HepG2 (cell line): ENCODE results near the gene FLAD1. TPM values are rescaled to one million over a fixed set of nuclear protein-coding genes. Genes with fewer than 3 reads are reported as not detected.

ENCODE experiments used
- JDP2 ChIP-seq: sonication (generic); formaldehyde crosslinking; IDR thresholded peaks from 2 replicates; pipeline ENCODE4 v1.8.1; 2022; ENCODE audit warnings: missing genetic modification reagents, borderline replicate concordance
- MED1 ChIP-seq: sonication (generic); formaldehyde crosslinking; IDR thresholded peaks from 2 replicates; pipeline ENCODE4 v1.4.0; 2020; ENCODE audit warnings: missing genetic modification reagents
- NR2F2 ChIP-seq: IDR thresholded peaks from 2 replicates; pipeline ENCODE4 v1.6.1; 2012; ENCODE audit warnings: low read depth, inconsistent platforms, borderline replicate concordance
- PAF1 ChIP-seq: IDR thresholded peaks from 2 replicates; pipeline ENCODE4 v1.6.1; 2016; ENCODE audit warnings: missing genetic modification reagents, missing compliant biosample characterization
- STAT5B ChIP-seq: sonication (generic); formaldehyde crosslinking; IDR thresholded peaks from 2 replicates; pipeline ENCODE4 v1.4.0; 2020; ENCODE audit warnings: missing genetic modification reagents
- SUZ12 ChIP-seq: fragments of 150-350 bp; IDR thresholded peaks from 2 replicates; pipeline ENCODE4 v1.6.1; 2014; ENCODE audit warnings: low read depth, low read length
- ZFY ChIP-seq: sonication (generic); formaldehyde crosslinking; IDR thresholded peaks from 2 replicates; pipeline ENCODE4 v1.4.0; 2020; ENCODE audit warnings: missing genetic modification reagents
- ZNF143 ChIP-seq: sonication (generic); formaldehyde crosslinking; IDR thresholded peaks from 2 replicates; pipeline ENCODE4 v1.4.0; 2020; ENCODE audit warnings: missing genetic modification reagents
- ZNF530 ChIP-seq: sonication (generic); formaldehyde crosslinking; IDR thresholded peaks from 2 replicates; pipeline ENCODE4 v1.5.0; 2020; ENCODE audit warnings: low read depth, mild to moderate bottlenecking, missing genetic modification reagents
- ZNF567 ChIP-seq: sonication (generic); formaldehyde crosslinking; IDR thresholded peaks from 2 replicates; pipeline ENCODE4 v1.8.1; 2023; ENCODE audit warnings: mild to moderate bottlenecking, missing genetic modification reagents, borderline replicate concordance
- ZNF672 ChIP-seq: sonication (generic); formaldehyde crosslinking; IDR thresholded peaks from 2 replicates; pipeline ENCODE4 v1.8.1; 2022; ENCODE audit warnings: missing genetic modification reagents
- ZNF713 ChIP-seq: sonication (generic); formaldehyde crosslinking; IDR thresholded peaks from 2 replicates; pipeline ENCODE4 v1.4.0; 2020; ENCODE audit warnings: mild to moderate bottlenecking, missing genetic modification reagents
- ZNF775 ChIP-seq: sonication (generic); formaldehyde crosslinking; IDR thresholded peaks from 2 replicates; pipeline ENCODE4 v1.4.0; 2020; ENCODE audit warnings: missing genetic modification reagents, mild to moderate bottlenecking, moderate library complexity, borderline replicate concordance
- polyA plus RNA-seq, 8 experiments: library from polyadenylated mRNA; depleted of rRNA in 3 of 8; stranded (reverse) in 7 of 8; unstranded in 1 of 8; fragments of >200 nt; fragmentation: Illumina TruSeq in 4 of 8; extraction: Trizol in 4 of 8; gene quantifications; 2 replicates each; pipeline versions ENCODE4 v1.2.1 to v1.2.3, GENCODE V29; 2011 to 2016; ENCODE audit warnings: low read depth in 4 of 8, missing spikeins in 1 of 8, mixed read lengths in 1 of 8; ENCODE audit not compliant: insufficient read depth in 1 of 8
- total RNA-seq, 5 experiments: library from RNA; depleted of rRNA; stranded (reverse); fragments of >200 nt; fragmentation: Illumina TruSeq; extraction: Trizol; gene quantifications; 2 replicates each; pipeline ENCODE4 v1.2.3, GENCODE V29; 2016; ENCODE audit warnings: low read depth in 1 of 5
- TF ChIP-seq, protein P1 (sequence below): sonication (generic); formaldehyde crosslinking; IDR thresholded peaks from 2 replicates; pipeline ENCODE4 v1.9.0; 2021; ENCODE audit warnings: missing genetic modification reagents, borderline replicate concordance
- TF ChIP-seq, protein P2 (sequence below), 2 experiments: fragments of 450-650 bp in 1 of 2; sonication (generic) in 1 of 2; formaldehyde crosslinking; IDR thresholded peaks; 2 replicates each; pipeline versions ENCODE4 v1.5.0 to v1.8.0; 2020 to 2022; ENCODE audit warnings: mild to moderate bottlenecking in 1 of 2, missing genetic modification reagents in 1 of 2
- TF ChIP-seq, protein P3 (sequence below): sonication (generic); formaldehyde crosslinking; IDR thresholded peaks from 2 replicates; pipeline ENCODE4 v1.5.0; 2020; ENCODE audit warnings: mild to moderate bottlenecking, missing genetic modification reagents, borderline replicate concordance
- TF ChIP-seq, protein P4 (sequence below): sonication (generic); formaldehyde crosslinking; IDR thresholded peaks from 2 replicates; pipeline ENCODE4 v1.5.0; 2020; ENCODE audit warnings: missing genetic modification reagents

The FLAD1 gene
- total and polyA plus RNA-seq, 2 of the 13 experiments (the other 11 are each of a cell fraction or from before 2014, with no cell fraction given): 25.9 to 32.8 TPM

DNA sequence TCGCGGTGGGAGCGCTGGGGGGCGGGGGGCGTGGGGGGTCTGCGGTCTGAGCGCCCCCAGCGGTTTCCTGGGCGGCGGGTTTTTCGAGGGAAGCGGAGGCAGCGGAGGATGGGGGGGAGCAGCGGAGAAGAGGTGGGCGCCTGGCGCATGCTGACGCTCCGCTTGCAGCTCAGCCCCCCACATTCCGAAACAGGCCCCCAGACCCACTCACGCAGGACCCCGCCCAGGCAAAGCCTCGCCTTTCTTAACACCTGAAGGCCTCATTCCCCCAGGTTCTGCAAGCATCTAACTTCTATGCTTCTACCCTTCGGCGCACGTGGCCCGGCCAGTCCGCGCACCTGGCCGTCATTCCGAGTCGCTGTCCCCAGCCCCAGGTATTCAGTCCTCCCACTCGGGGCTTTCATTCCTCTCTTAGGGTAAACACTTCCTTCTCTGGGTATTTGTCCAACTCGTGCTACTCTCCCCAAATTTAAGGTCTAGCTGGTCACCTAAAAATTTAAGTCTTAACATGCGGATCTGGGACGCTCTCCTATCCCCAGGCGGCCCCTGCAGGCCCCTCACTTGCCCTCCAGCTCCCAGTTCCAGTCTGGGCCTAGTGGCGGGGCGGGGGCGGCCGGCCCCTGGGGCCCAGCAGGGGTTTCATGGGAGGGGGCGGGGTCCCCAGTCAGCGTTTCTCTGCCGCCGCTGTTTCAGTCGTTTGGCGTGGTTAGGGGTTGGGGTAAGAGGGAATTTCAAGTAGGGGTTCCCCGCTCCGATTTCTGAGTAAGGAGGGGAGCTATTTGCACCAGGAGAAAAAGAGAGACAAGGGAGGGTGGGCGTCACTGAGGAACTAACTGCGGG is 16.6 kb downstream of the FLAD1 start (continued):
- TF ChIP-seq, protein P1, sequence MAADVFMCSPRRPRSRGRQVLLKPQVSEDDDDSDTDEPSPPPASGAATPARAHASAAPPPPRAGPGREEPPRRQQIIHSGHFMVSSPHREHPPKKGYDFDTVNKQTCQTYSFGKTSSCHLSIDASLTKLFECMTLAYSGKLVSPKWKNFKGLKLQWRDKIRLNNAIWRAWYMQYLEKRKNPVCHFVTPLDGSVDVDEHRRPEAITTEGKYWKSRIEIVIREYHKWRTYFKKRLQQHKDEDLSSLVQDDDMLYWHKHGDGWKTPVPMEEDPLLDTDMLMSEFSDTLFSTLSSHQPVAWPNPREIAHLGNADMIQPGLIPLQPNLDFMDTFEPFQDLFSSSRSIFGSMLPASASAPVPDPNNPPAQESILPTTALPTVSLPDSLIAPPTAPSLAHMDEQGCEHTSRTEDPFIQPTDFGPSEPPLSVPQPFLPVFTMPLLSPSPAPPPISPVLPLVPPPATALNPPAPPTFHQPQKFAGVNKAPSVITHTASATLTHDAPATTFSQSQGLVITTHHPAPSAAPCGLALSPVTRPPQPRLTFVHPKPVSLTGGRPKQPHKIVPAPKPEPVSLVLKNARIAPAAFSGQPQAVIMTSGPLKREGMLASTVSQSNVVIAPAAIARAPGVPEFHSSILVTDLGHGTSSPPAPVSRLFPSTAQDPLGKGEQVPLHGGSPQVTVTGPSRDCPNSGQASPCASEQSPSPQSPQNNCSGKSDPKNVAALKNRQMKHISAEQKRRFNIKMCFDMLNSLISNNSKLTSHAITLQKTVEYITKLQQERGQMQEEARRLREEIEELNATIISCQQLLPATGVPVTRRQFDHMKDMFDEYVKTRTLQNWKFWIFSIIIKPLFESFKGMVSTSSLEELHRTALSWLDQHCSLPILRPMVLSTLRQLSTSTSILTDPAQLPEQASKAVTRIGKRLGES: no peak
- TF ChIP-seq MED1 (peak; percentile 20; the same call in 1 of the 2 replicates), JDP2 (CRISPR knock-in tag) (no peak), NR2F2 (no peak), ZNF775 (no peak), STAT5B (no peak), ZNF143 (CRISPR knock-in tag) (no peak), ZFY (CRISPR knock-in tag) (peak; percentile 64; the same call in 1 of the 2 replicates), ZNF567 (CRISPR knock-in tag) (no peak), ZNF713 (no peak), PAF1 (CRISPR knock-in tag) (no peak), SUZ12 (no peak), ZNF672 (CRISPR knock-in tag) (no peak), ZNF530 (CRISPR knock-in tag) (no peak)
- TF ChIP-seq, protein P2, sequence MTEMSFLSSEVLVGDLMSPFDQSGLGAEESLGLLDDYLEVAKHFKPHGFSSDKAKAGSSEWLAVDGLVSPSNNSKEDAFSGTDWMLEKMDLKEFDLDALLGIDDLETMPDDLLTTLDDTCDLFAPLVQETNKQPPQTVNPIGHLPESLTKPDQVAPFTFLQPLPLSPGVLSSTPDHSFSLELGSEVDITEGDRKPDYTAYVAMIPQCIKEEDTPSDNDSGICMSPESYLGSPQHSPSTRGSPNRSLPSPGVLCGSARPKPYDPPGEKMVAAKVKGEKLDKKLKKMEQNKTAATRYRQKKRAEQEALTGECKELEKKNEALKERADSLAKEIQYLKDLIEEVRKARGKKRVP (CRISPR knock-in tag; IDR thresholded peaks at IDR 0.05): no peak
- TF ChIP-seq, protein P3, sequence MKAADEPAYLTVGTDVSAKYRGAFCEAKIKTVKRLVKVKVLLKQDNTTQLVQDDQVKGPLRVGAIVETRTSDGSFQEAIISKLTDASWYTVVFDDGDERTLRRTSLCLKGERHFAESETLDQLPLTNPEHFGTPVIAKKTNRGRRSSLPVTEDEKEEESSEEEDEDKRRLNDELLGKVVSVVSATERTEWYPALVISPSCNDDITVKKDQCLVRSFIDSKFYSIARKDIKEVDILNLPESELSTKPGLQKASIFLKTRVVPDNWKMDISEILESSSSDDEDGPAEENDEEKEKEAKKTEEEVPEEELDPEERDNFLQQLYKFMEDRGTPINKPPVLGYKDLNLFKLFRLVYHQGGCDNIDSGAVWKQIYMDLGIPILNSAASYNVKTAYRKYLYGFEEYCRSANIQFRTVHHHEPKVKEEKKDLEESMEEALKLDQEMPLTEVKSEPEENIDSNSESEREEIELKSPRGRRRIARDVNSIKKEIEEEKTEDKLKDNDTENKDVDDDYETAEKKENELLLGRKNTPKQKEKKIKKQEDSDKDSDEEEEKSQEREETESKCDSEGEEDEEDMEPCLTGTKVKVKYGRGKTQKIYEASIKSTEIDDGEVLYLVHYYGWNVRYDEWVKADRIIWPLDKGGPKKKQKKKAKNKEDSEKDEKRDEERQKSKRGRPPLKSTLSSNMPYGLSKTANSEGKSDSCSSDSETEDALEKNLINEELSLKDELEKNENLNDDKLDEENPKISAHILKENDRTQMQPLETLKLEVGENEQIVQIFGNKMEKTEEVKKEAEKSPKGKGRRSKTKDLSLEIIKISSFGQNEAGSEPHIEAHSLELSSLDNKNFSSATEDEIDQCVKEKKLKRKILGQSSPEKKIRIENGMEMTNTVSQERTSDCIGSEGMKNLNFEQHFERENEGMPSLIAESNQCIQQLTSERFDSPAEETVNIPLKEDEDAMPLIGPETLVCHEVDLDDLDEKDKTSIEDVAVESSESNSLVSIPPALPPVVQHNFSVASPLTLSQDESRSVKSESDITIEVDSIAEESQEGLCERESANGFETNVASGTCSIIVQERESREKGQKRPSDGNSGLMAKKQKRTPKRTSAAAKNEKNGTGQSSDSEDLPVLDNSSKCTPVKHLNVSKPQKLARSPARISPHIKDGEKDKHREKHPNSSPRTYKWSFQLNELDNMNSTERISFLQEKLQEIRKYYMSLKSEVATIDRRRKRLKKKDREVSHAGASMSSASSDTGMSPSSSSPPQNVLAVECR (CRISPR knock-in tag): no peak; the same call in 1 of the 2 replicates
- TF ChIP-seq, protein P4, sequence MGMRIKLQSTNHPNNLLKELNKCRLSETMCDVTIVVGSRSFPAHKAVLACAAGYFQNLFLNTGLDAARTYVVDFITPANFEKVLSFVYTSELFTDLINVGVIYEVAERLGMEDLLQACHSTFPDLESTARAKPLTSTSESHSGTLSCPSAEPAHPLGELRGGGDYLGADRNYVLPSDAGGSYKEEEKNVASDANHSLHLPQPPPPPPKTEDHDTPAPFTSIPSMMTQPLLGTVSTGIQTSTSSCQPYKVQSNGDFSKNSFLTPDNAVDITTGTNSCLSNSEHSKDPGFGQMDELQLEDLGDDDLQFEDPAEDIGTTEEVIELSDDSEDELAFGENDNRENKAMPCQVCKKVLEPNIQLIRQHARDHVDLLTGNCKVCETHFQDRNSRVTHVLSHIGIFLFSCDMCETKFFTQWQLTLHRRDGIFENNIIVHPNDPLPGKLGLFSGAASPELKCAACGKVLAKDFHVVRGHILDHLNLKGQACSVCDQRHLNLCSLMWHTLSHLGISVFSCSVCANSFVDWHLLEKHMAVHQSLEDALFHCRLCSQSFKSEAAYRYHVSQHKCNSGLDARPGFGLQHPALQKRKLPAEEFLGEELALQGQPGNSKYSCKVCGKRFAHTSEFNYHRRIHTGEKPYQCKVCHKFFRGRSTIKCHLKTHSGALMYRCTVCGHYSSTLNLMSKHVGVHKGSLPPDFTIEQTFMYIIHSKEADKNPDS (CRISPR knock-in tag): no peak
